H1 (cell line): ENCODE results near the gene PIAS1. TPM values are rescaled to one million over a fixed set of nuclear protein-coding genes. Genes with fewer than 3 reads are reported as not detected.

Experiments
- ATF2 ChIP-seq: IDR thresholded peaks from 2 replicates; pipeline ENCODE4 v1.6.1; 2012; ENCODE audit warnings: low read length, inconsistent platforms
- CHD7 ChIP-seq: fragments of 300-600 bp; sonication (generic); IDR thresholded peaks from 2 replicates; pipeline ENCODE4 v1.7.1; 2012; ENCODE audit warnings: low read length, moderate library complexity, mild to moderate bottlenecking, inconsistent platforms; ENCODE audit not compliant: insufficient replicate concordance
- GTF2F1 ChIP-seq: IDR thresholded peaks from 2 replicates; pipeline ENCODE4 v1.6.1; 2012; ENCODE audit warnings: low read depth, low read length, improper control_type of control experiment, borderline replicate concordance
- JUN ChIP-seq: IDR thresholded peaks from 2 replicates; pipeline ENCODE4 v1.6.1; 2011; ENCODE audit warnings: low read depth, mild to moderate bottlenecking, improper control_type of control experiment, low read length
- NANOG ChIP-seq: IDR thresholded peaks from 2 replicates; pipeline ENCODE4 v1.6.1; 2011; ENCODE audit warnings: low read length, low read depth, mild to moderate bottlenecking, inconsistent platforms; ENCODE audit not compliant: insufficient read depth, poor library complexity, severe bottlenecking
- POLR2A ChIP-seq, 2 experiments: IDR thresholded peaks; 1 replicate in 1 of 2; 2 replicates in 1 of 2; pipeline ENCODE4 v1.6.1; 2011; ENCODE audit warnings: low read depth in 2 of 2, low read length in 2 of 2, mild to moderate bottlenecking in 2 of 2; ENCODE audit errors: control extremely low read depth in 1 of 2
- SAP30 ChIP-seq: fragments of 300-600 bp; sonication (generic); IDR thresholded peaks from 2 replicates; pipeline ENCODE4 v1.7.1; 2012; ENCODE audit warnings: low read length, moderate library complexity, mild to moderate bottlenecking, inconsistent platforms; ENCODE audit not compliant: insufficient read depth, insufficient replicate concordance
- YY1 ChIP-seq: IDR thresholded peaks from 2 replicates; pipeline ENCODE4 v1.6.1; 2011; ENCODE audit warnings: low read depth, mild to moderate bottlenecking, low read length
- polyA plus RNA-seq, 7 experiments: library from polyadenylated mRNA; depleted of rRNA in 3 of 7; stranded (reverse) in 5 of 7; unstranded in 2 of 7; fragments of >200 nt in 5 of 7; fragments of 200-250 nt in 2 of 7; gene quantifications; 1 replicate in 5 of 7; 2 replicates in 1 of 7; 4 replicates in 1 of 7; pipeline versions ENCODE4 v1.2.1 to v1.2.3, GENCODE V29; 2011 to 2013; ENCODE audit warnings: missing spikeins in 2 of 7, mixed read lengths in 2 of 7
- total RNA-seq: library from RNA; stranded (reverse); fragmentation: NEBNext Ultra II Directional; extraction: Animal tissue kit (Norgen Biotek cat#: 25700); gene quantifications from 2 replicates; pipeline ENCODE4 v1.2.1, GENCODE V29; 2021

Gene PIAS1
- total and polyA plus RNA-seq, 2 of the 8 experiments (the other 6 are each of a cell fraction or from before 2014, with no cell fraction given), result 30.8 to 34.5 TPM

- TF ChIP-seq ATF2, result no peak
- no peak for TF ChIP-seq CHD7
- TF ChIP-seq YY1, result no peak
- TF ChIP-seq NANOG, result no peak
- TF ChIP-seq JUN, result no peak
- no peak for TF ChIP-seq GTF2F1
- TF ChIP-seq POLR2A (IDR thresholded peaks at IDR 0.05; ENCODE audit: control extremely low read depth in 1 of 2, low read depth in 2 of 2, low read length in 2 of 2), result no peak
- TF ChIP-seq SAP30, result no peak
These were observed 2.2 kb downstream of the PIAS1 start (continued) for GRCh38 chr15:68056097-68056865.
